Right lobe of liver (tissue), 6 donors: ENCODE data around the gene NUP153. TPM values are rescaled to one million over a fixed set of nuclear protein-coding genes. Genes with fewer than 3 reads are reported as not detected.

Source experiments
- ATAC-seq, 4 donors: fragments of 200-7000 bp; cut with Tn5 transposase; one replicate each; pipeline ENCODE4 v1.9.1; 2020; ENCODE audit warnings: mild to moderate bottlenecking in 4 of 4, moderate library complexity in 4 of 4
- DNase-seq, 3 donors: peaks; one replicate each; pipeline ENCODE4 v3.0.0-alpha.2; 2020
- H3K27ac ChIP-seq, 3 donors: fragments of 200-600 bp; one replicate each; pipeline ENCODE4 v1.8.0; 2022
- H3K27me3 ChIP-seq, 2 donors: fragments of 200-600 bp; one replicate each; pipeline ENCODE4 v1.8.0; 2022
- H3K36me3 ChIP-seq, 4 donors: fragments of 200-600 bp; sonication (generic) in 1 of 4; one replicate each; pipeline versions ENCODE4 v1.5.1 to v1.8.0; 2017 to 2022; ENCODE audit warnings: control low read depth in 1 of 4
- H3K4me1 ChIP-seq, 4 donors: fragments of 200-600 bp; sonication (generic) in 1 of 4; one replicate each; pipeline versions ENCODE4 v1.5.1 to v1.8.0; 2017 to 2022; ENCODE audit warnings: control low read depth in 1 of 4
- H3K4me3 ChIP-seq, 3 donors: fragments of 200-600 bp; one replicate each; pipeline ENCODE4 v1.8.0; 2022
- H3K9me3 ChIP-seq, 4 donors: fragments of 200-600 bp; sonication (generic) in 1 of 4; one replicate each; pipeline versions ENCODE4 v1.5.1 to v1.8.0; 2017 to 2022; ENCODE audit warnings: control low read depth in 1 of 4
- CTCF ChIP-seq, 4 donors: fragments of 200-600 bp in 3 of 4; fragments of 450-650 bp in 1 of 4; IDR thresholded peaks; one replicate each; pipeline versions ENCODE4 v1.5.1 to v1.8.0; 2016 to 2022; ENCODE audit warnings: antibody characterized with exemption in 4 of 4, mild to moderate bottlenecking in 2 of 4
- POLR2A ChIP-seq: fragments of 450-650 bp; IDR thresholded peaks from one replicate; pipeline ENCODE4 v1.6.1; 2017; ENCODE audit warnings: antibody characterized with exemption, mild to moderate bottlenecking
- WGBS: methylation state at CpG from one replicate; pipeline ENCODE4 v1.1.6; 2018; ENCODE audit warnings: low coverage, low lambda C conversion rate; ENCODE audit not compliant: insufficient coverage; ENCODE audit errors: missing lambda C conversion rate; 5-methylcytosine and 5-hydroxymethylcytosine counted together
- intact Hi-C, 2 donors: fragments of 100-400 bp; cut with DNase I; formaldehyde crosslinking; loops; one replicate each; pipeline versions ENCODE4 v1.11.2 to v1.14.1; 2022
- total RNA-seq, 6 experiments: library from RNA; depleted of rRNA in 2 of 6; stranded (reverse); fragments of >200 nt in 2 of 6; fragmentation: NEBNext Ultra II Directional in 3 of 6; extraction: Animal tissue kit (Norgen Biotek cat#: 25700) in 3 of 6; gene quantifications; one replicate each; pipeline versions ENCODE4 v1.1.0 to v1.2.4, GENCODE V29; 2016 to 2023
- donor health status: DM: no; HTN: yes; CAD: no.
- donor health status: DM: no; HTN: no; CAD: no.
- donor health status: DM: no; HTN: no; CAD: no.
- donor health status: DM: no; HTN: yes; CAD: no.
- donor health status: DM: no; HTN: yes; CAD: no.

Gene NUP153
- total RNA-seq, 6 experiments from 2014 or later: 14.6 to 20.8 (median 19.0) TPM

- Histone ChIP-seq H3K36me3 (peaks cover 2 to 56% (median 7%) of the 10 kb centered on the region in 4 donors), H3K4me1 (no peaks in the 10 kb centered on the region), H3K27ac (no peak overlapping the region), H3K4me3 (no peak overlapping the region), H3K9me3 (no peaks in the 10 kb centered on the region), H3K27me3 (no peaks in the 10 kb centered on the region)
- WGBS: 88% methylated on average over 3 of the region's 4 CpGs
- intact Hi-C loops: no loop called here
- TF ChIP-seq POLR2A (no peak), CTCF (IDR thresholded peaks at IDR 0.05) (no peak)
- no peak for ATAC-seq
- no peak for DNase-seq
Measured at GRCh38 chr6:17663226-17663625, 43.5 kb downstream of the NUP153 start.

- intact Hi-C loops: no loop called here
- no peak for DNase-seq
- Histone ChIP-seq H3K4me1 (no peaks in the 10 kb centered on the region), H3K27ac (no peak overlapping the region), H3K36me3 (peaks cover 0 to 51% (median 7%) of the 10 kb centered on the region in 4 donors), H3K4me3 (no peak overlapping the region), H3K9me3 (no peaks in the 10 kb centered on the region), H3K27me3 (no peaks in the 10 kb centered on the region)
- ATAC-seq: no peak
- 67% methylated on average over 2 of the region's 2 CpGs for WGBS
- TF ChIP-seq CTCF (IDR thresholded peaks at IDR 0.05) (no peak), POLR2A (no peak)
Measured at GRCh38 chr6:17662585-17662984, 44.1 kb downstream of the NUP153 start.

- WGBS: 88% methylated on average over 2 of the region's 3 CpGs
- H3K36me3 ChIP-seq: peaks cover 0 to 21% (median 6%) of the 10 kb centered on the region in 4 donors
- intact Hi-C loops: no loop called here
Measured at GRCh38 chr6:17656644-17657043, 50.1 kb downstream of the NUP153 start.

GRCh38 chr6:17656092-17656491 is 50.6 kb downstream of the NUP153 start:
- ATAC-seq (no peak), DNase-seq (no peak)
- H3K36me3 ChIP-seq: peaks cover 0 to 15% (median 5%) of the 10 kb centered on the region in 4 donors
- intact Hi-C loops: no loop called here
- H3K27me3 ChIP-seq: no peaks in the 10 kb centered on the region
- no peaks in the 10 kb centered on the region for H3K4me1 ChIP-seq
- WGBS: 80% methylated on average over 1 of the region's 1 CpG
- H3K9me3 ChIP-seq: no peaks in the 10 kb centered on the region
- no peak overlapping the region for H3K4me3 ChIP-seq
- TF ChIP-seq POLR2A (no peak), CTCF (IDR thresholded peaks at IDR 0.05) (no peak)
- H3K27ac ChIP-seq: no peak overlapping the region

More at GRCh38 chr6:17656644-17657043, 50.1 kb downstream of the NUP153 start:
- Histone ChIP-seq H3K9me3 (no peaks in the 10 kb centered on the region), H3K27me3 (no peaks in the 10 kb centered on the region), H3K4me1 (no peaks in the 10 kb centered on the region), H3K27ac (no peak overlapping the region), H3K4me3 (no peak overlapping the region)
- TF ChIP-seq POLR2A: no peak
- DNase-seq: no peak
- no peak for ATAC-seq

GRCh38 chr6:17653198-17653882 is 53.4 kb downstream of the NUP153 start:
- Histone ChIP-seq H3K4me1 (no peaks in the 10 kb centered on the region), H3K27me3 (no peaks in the 10 kb centered on the region), H3K36me3 (peaks cover 0 to 16% (median 8%) of the 10 kb centered on the region in 4 donors), H3K4me3 (no peak overlapping the region), H3K27ac (no peak overlapping the region), H3K9me3 (no peaks in the 10 kb centered on the region)
- intact Hi-C loops: no loop called here
- 80% methylated on average over 5 of the region's 5 CpGs for WGBS
- no peak for DNase-seq
- no peak for ATAC-seq
- TF ChIP-seq POLR2A (no peak), CTCF (IDR thresholded peaks at IDR 0.05) (no peak)
